HG03354 (cell line): ENCODE results near the gene BCL2L15.

Experiments
- ATAC-seq: cut with Tn5 transposase; IDR thresholded peaks from one replicate; pipeline ENCODE4 v1.9.1; 2021; ENCODE audit warnings: mild to moderate bottlenecking; ENCODE audit not compliant: unreplicated experiment, poor library complexity, severe bottlenecking

BCL2L15 gene

GRCh38 chr1:113912594-113913311 lies 25.4 kb upstream of the BCL2L15 start:
- ATAC-seq: no peak

GRCh38 chr1:113905435-113905861 lies 18.1 kb upstream of the BCL2L15 start:
- peak; percentile 15 for ATAC-seq

- peak; percentile 91 for ATAC-seq
Measured at GRCh38 chr1:113904674-113905434, 17.5 kb upstream of the BCL2L15 start, which contains the start of the genes AP4B1 and DCLRE1B. Gene AP4B1, minus strand, starts transcription at chr1:113904799. Its CDS starts 82 bp downstream, at chr1:113904717. Gene DCLRE1B, plus strand, starts transcription at chr1:113905326. Its CDS starts 261 bp downstream, at chr1:113905587.

GRCh38 chr1:113904293-113904673 lies 16.9 kb upstream of the BCL2L15 start:
- ATAC-seq: peak; percentile 37

- no peak for ATAC-seq
Measured at GRCh38 chr1:113903501-113904292, 16.3 kb upstream of the BCL2L15 start.

DNA sequence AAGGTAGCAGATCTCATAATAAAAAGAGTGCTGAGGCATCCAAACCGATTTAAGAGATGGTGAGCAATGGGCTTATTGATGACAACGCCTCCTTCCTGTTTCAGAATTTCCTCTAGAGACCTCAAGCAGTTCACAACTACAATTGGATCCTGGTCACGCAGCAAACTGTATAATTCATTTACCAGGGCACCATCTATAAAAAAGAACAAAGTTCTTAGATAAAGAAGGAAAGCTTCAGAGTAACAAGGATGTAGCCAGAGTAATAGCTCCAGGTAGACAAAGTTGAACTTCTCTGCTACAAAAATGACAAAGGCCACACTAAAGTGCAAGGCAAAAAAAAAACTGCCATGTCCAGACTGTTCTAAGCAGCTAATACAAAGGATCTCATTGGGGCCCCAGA lies 13.8 kb upstream of the BCL2L15 start:
- ATAC-seq: no peak

- no peak for ATAC-seq
Measured at GRCh38 chr1:113899111-113899510, 11.7 kb upstream of the BCL2L15 start.

- no peak for ATAC-seq
Measured at GRCh38 chr1:113898241-113898814, 10.9 kb upstream of the BCL2L15 start.

DNA sequence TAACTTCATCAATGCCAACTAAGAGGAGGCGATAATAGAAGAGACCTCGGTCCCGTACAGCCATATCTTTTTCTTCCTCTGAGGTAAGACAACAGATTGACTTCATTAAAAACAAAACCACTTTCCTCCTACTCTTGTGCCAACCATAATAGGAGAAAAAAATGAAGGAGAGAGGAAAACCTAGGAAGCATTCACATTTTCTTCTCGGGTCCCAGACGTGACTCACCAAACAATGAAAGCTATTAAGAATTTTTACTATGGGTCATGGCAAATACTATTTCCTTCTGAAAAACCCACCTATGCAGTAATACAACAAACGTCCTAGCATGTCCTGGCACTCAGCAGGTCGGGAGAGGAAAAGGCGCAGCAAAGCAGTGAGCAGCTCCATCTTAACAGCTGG lies 8.6 kb upstream of the BCL2L15 start:
- ATAC-seq: no peak

- no peak for ATAC-seq
Measured at GRCh38 chr1:113895098-113895497, 7.7 kb upstream of the BCL2L15 start.

GRCh38 chr1:113893267-113893666 lies 5.9 kb upstream of the BCL2L15 start:
- no peak for ATAC-seq

DNA sequence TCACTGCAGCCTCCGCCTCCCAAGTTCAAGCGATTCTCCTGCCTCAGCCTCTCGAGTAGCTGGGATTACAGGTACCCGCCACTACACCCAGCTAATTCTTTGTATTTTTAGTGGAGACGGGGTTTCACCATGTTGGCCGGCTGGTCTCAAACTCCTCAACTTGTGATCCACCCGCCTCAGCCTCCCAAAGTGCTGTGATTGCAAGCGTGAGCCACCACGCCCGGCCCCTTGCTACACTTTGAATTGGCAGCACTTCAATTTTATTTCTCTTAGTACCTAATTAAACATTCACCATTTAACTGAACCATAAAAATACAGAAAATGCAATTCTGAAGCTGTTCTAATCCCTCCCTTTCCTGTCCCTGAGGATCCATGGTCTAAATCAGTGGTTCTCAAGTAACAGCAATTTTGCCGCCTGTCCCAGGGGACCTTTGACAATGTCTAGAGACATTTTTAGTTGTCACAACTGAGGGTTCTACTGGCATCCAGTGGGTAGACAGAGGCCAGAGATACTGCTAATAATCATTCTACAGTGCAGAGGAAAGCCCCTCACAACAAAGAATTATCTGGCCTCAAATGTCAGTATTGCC lies 4.3 kb upstream of the BCL2L15 start:
- no peak for ATAC-seq

- no peak for ATAC-seq
Measured at GRCh38 chr1:113890816-113891215, 3.4 kb upstream of the BCL2L15 start.

- no peak for ATAC-seq
Measured at GRCh38 chr1:113886417-113887401, 672 bp downstream of the BCL2L15 start.

- ATAC-seq: no peak
Measured at GRCh38 chr1:113881661-113882060, 5.7 kb downstream of the BCL2L15 start.

DNA sequence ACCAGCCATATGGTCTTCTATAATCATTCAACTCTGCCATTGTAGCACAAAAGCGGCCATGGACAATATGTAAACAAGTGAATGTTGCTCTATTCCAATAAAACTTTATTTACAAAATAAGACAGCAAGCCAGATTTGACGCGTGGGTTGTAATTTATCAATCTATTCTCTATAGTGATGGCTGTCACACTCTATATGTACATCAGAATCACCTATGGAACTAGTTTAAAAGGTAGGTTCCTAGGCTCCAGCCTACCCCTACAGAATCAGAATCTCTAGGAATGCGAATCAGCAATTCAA lies 7.7 kb downstream of the BCL2L15 start:
- ATAC-seq: no peak

- no peak for ATAC-seq
Measured at GRCh38 chr1:113876176-113876575, 11.2 kb downstream of the BCL2L15 start.

- ATAC-seq: peak; percentile 56
Measured at GRCh38 chr1:113875714-113876113, 11.7 kb downstream of the BCL2L15 start.
